Colonic mucosa (tissue), 4 donors: ENCODE data around the gene FLT1. TPM values are rescaled to one million over a fixed set of nuclear protein-coding genes. Genes with fewer than 3 reads are reported as not detected.

ENCODE experiments used
- DNase-seq: peaks from one replicate; pipeline ENCODE4 v3.0.0-alpha.2; 2020
- H3K27ac ChIP-seq: fragments of 200-600 bp; one replicate; pipeline ENCODE4 v1.8.0; 2021
- H3K27me3 ChIP-seq: fragments of 200-600 bp; one replicate; pipeline ENCODE4 v1.8.0; 2021
- H3K36me3 ChIP-seq: fragments of 200-600 bp; one replicate; pipeline ENCODE4 v1.8.0; 2021
- H3K4me1 ChIP-seq: fragments of 200-600 bp; one replicate; pipeline ENCODE4 v1.8.0; 2021; ENCODE audit warnings: mild to moderate bottlenecking
- H3K4me3 ChIP-seq: fragments of 200-600 bp; one replicate; pipeline ENCODE4 v1.8.0; 2021
- H3K9ac ChIP-seq, 2 donors: one replicate each; pipeline ENCODE4 v1.7.0; 2013; ENCODE audit warnings: control low read depth in 2 of 2, low read depth in 2 of 2, low read length in 2 of 2
- H3K9me3 ChIP-seq: fragments of 200-600 bp; one replicate; pipeline ENCODE4 v1.8.0; 2021
- intact Hi-C: fragments of 100-400 bp; cut with DNase I; formaldehyde crosslinking; loops from one replicate; pipeline ENCODE4 v1.14.1; 2022
- total RNA-seq, 2 donors: library from RNA; stranded (reverse); fragmentation: NEBNext Ultra II Directional in 1 of 2; extraction: Animal tissue kit (Norgen Biotek cat#: 25700) in 1 of 2; gene quantifications; one replicate each; pipeline ENCODE4 v1.2.1, GENCODE V29; 2021
- TF ChIP-seq, protein P1 (sequence below): fragments of 200-600 bp; IDR thresholded peaks from one replicate; pipeline ENCODE4 v1.8.0; 2022; ENCODE audit warnings: antibody characterized with exemption, mild to moderate bottlenecking
- donor health status: healthy.
- donor health status: DM: no; HTN: no; CAD: no.
- donor health status: DM: no; HTN: no; CAD: no.

FLT1 gene
- total RNA-seq, 2 donors from 2014 or later = 4.7 to 16.6 TPM

DNA sequence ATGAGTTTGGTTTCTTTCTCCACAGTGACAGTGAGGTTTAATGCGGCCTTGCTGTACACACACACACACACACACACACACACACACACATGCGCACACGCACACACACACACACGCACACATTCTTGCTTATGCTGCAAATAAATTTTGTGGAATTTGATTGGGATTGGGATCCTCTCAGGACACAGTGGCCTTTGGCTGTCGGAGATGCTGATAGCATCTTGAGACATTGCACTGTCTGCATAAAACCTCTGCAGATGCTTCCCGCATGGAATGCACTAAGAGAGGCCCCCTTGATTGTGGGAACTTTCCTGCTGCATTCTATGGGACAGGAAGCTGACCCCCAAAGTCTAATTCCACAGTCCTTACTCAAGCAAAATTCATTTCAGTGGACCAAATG, 145.6 kb downstream of the FLT1 start:
- intact Hi-C loops = no loop called here
- Histone ChIP-seq H3K27me3 (no peaks in the 10 kb centered on the region), H3K36me3 (no peaks in the 10 kb centered on the region), H3K4me3 (no peak overlapping the region), H3K4me1 (no peaks in the 10 kb centered on the region), H3K9me3 (no peaks in the 10 kb centered on the region), H3K9ac (no peak overlapping the region), H3K27ac (no peak overlapping the region)
- TF ChIP-seq, protein P1, sequence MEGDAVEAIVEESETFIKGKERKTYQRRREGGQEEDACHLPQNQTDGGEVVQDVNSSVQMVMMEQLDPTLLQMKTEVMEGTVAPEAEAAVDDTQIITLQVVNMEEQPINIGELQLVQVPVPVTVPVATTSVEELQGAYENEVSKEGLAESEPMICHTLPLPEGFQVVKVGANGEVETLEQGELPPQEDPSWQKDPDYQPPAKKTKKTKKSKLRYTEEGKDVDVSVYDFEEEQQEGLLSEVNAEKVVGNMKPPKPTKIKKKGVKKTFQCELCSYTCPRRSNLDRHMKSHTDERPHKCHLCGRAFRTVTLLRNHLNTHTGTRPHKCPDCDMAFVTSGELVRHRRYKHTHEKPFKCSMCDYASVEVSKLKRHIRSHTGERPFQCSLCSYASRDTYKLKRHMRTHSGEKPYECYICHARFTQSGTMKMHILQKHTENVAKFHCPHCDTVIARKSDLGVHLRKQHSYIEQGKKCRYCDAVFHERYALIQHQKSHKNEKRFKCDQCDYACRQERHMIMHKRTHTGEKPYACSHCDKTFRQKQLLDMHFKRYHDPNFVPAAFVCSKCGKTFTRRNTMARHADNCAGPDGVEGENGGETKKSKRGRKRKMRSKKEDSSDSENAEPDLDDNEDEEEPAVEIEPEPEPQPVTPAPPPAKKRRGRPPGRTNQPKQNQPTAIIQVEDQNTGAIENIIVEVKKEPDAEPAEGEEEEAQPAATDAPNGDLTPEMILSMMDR = no peak
- no peak for DNase-seq

DNA sequence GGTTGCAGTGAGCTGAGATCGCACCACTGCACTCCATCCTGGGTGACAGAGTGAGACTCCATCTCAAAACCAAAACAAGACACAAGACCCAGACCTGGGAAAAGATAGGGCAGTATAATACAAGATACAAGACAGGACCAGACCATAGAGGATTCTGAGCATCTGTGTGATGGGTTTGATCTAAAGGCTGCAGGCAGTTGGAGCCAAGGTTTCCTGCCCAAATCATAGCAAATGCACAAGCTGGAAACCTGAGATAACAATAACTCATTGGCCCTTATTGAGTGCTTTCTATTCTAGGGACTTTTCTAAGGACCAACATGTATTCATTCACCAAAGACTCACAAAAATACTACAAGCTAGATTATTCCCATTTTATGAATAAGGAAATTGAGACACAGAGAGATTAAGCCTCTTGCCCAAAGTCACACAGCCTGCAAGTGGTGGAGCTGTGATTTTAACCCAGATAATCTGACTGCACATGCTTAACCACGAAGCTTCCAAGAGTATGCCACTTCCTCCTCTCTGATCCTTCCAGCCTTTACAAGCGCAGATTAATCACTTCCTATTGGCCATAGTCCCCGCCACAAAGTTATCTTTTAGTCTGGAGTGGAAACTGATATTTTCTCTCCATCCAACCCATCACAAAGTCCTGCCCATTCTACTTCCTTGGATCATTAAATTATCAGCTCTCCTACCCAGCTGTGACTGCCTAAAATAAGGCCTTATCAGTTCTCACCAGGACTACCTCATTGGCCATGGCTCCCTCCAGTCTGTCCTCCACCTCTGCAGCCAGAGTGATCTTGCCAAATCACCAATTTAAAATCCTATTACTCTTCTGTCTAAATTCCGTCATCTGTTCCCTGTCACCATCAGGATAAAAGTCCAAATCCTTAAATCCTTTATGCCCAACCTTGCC, 147.2 kb downstream of the FLT1 start:
- Histone ChIP-seq H3K36me3 (no peaks in the 10 kb centered on the region), H3K4me1 (no peaks in the 10 kb centered on the region), H3K4me3 (no peak overlapping the region), H3K9me3 (no peaks in the 10 kb centered on the region), H3K27ac (no peak overlapping the region), H3K27me3 (no peaks in the 10 kb centered on the region), H3K9ac (no peak overlapping the region)
- intact Hi-C loops = no loop called here
- TF ChIP-seq, protein P1 = no peak
- DNase-seq = no peak

DNA sequence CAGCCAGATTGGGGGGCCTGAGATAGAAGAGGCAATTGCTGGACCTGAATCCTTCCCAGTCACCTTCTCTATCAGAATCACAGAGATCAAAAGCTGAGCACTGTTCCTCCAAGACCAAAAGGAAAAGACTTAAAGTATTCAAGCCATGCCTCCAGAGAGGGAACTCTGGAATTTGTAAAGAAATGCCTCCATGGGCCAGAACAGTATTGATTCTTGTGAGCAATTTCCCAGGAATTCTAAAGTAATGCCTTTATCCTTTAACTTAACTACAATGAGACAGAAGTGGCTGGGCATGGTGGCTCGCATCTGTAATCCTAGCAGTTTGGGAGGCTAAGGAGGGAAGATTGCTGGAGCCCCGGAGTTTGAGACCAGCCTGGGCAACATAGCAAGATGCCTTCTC, 148.8 kb downstream of the FLT1 start:
- DNase-seq = no peak
- no peaks in the 10 kb centered on the region for H3K27me3 ChIP-seq
- H3K27ac ChIP-seq = no peak overlapping the region
- no peak overlapping the region for H3K4me3 ChIP-seq
- H3K9me3 ChIP-seq = no peaks in the 10 kb centered on the region
- intact Hi-C loops = no loop called here
- H3K9ac ChIP-seq = no peak overlapping the region
- H3K4me1 ChIP-seq = no peaks in the 10 kb centered on the region
- H3K36me3 ChIP-seq = no peaks in the 10 kb centered on the region
- TF ChIP-seq, protein P1 = no peak

DNA sequence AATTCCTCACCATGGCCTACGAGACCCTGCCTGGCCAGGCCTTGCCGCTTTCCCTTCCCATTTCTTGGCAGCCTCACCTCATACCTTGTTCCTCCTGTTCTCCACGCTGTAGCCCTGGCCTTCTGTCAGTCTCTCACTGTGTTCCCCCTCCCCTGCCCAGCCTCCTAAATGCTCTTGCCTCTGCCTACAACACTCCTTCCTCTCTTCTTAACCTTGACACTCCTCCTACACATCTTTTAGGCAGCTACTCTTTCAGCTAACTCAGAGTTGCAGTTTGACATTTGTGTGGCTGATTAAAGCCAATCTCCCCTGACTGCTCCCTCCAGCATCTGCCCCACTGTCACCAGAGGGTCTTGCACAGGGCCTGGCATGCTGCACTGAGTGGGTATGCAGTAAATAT, 150.8 kb downstream of the FLT1 start:
- intact Hi-C loops = no loop called here
- no peak overlapping the region for H3K9ac ChIP-seq
- H3K27ac ChIP-seq = no peak overlapping the region
- no peaks in the 10 kb centered on the region for H3K4me1 ChIP-seq
- no peak overlapping the region for H3K4me3 ChIP-seq
- DNase-seq = no peak
- no peaks in the 10 kb centered on the region for H3K36me3 ChIP-seq
- TF ChIP-seq, protein P1 = no peak
- H3K27me3 ChIP-seq = no peaks in the 10 kb centered on the region
- no peaks in the 10 kb centered on the region for H3K9me3 ChIP-seq

DNA sequence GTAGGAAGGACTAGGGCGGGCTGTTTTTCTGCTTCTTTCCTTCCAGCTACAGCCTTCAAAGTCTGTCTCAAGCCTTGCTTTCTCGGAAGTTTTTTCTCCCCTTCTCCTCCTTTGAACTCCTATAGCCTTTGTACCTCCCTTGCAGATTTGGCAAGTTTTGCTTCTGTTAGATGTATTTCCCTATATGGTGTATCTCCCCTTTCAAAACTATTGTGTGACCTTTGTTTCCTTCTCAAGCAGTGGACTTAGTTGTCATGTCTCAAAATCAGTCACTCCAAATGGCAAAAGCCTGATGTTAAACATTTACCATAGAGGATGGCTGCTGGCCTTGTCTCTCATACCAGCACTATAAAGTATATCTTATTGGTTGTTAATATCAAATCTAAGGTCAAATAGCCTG, 152.7 kb downstream of the FLT1 start:
- intact Hi-C loops = no loop called here
- Histone ChIP-seq H3K36me3 (no peaks in the 10 kb centered on the region), H3K27me3 (no peaks in the 10 kb centered on the region), H3K9me3 (no peaks in the 10 kb centered on the region), H3K4me3 (no peak overlapping the region), H3K27ac (no peak overlapping the region), H3K4me1 (no peaks in the 10 kb centered on the region), H3K9ac (no peak overlapping the region)
- TF ChIP-seq, protein P1 = no peak
- DNase-seq = no peak
